Subcutaneous adipose tissue (tissue), 4 donors: ENCODE data around the gene GPR142. TPM values are rescaled to one million over a fixed set of nuclear protein-coding genes. Genes with fewer than 3 reads are reported as not detected.

ENCODE experiments used
- total RNA-seq, 4 donors: library from RNA; depleted of rRNA; stranded (reverse); fragments of >200 nt; gene quantifications; one replicate each; pipeline ENCODE4 v1.1.0, GENCODE V29; 2016
- TF ChIP-seq, protein P1 (sequence below): fragments of 450-650 bp; IDR thresholded peaks from one replicate; pipeline ENCODE4 v1.5.1; 2016; ENCODE audit warnings: low read depth, mild to moderate bottlenecking, control low read depth, antibody characterized with exemption, moderate library complexity

Gene GPR142
- total RNA-seq, 4 donors from 2014 or later: 0.22 TPM; not detected in 3

DNA sequence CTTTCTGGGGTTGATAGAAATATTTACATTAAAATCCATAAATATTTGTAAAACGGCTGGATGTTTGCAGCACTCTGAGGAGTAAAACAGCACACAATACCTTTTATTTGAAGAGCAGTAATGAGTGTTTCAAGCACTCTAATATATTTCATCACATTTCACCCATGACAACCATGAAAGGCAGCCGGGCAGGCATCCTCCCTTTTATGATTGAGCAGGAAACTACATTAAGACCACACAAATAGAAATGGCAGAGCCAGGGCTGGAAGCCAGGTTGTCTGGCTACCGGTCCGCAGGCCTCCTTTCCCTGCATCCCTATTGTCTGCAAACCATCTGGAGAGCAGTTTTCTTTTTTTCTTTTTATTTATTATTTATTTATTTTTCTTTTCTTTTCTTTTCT, 41.5 kb downstream of the GPR142 start:
- TF ChIP-seq, protein P1, sequence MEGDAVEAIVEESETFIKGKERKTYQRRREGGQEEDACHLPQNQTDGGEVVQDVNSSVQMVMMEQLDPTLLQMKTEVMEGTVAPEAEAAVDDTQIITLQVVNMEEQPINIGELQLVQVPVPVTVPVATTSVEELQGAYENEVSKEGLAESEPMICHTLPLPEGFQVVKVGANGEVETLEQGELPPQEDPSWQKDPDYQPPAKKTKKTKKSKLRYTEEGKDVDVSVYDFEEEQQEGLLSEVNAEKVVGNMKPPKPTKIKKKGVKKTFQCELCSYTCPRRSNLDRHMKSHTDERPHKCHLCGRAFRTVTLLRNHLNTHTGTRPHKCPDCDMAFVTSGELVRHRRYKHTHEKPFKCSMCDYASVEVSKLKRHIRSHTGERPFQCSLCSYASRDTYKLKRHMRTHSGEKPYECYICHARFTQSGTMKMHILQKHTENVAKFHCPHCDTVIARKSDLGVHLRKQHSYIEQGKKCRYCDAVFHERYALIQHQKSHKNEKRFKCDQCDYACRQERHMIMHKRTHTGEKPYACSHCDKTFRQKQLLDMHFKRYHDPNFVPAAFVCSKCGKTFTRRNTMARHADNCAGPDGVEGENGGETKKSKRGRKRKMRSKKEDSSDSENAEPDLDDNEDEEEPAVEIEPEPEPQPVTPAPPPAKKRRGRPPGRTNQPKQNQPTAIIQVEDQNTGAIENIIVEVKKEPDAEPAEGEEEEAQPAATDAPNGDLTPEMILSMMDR: no peak

DNA sequence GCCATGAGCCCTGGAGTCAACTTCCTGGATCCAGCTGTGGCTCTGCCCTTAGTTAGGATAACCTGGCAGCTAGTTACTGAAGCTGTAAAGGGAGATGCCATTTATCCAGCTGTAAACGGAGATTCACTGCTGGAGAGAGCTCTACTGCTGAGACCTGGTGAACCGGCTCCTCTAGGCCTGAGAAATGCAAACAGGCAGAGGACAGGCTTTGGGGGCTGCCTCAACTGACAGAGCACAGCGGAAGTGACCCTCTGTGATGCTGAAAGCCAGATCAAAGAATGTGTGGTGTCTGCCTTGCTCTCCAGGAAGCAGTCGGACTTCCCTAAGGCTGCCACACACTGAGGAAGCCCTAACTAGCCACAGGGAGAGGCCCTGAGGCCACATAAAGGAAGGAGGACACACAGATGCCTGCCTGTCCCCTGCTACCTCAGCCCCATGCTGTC, 42.7 kb downstream of the GPR142 start:
- TF ChIP-seq, protein P1: no peak

DNA sequence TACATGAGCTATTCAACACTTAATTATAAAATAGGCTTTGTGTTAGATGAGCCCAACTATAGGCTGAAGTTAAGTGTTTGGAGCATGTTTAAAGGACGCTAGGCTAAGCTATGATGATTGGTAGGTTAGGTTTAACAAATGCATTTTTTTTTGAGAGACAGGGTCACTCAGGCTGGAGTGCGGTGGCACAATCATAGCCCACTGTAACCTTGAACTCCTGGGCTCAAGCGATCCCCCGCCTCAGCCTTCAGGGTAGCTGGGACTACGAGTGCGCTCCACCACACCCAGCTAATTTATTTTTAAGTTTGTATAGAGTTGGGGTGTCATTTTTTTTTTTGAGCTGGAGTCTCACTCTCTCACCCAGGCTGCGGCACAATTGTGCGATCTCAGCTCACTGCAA, 45.3 kb downstream of the GPR142 start:
- TF ChIP-seq, protein P1: no peak

- TF ChIP-seq, protein P1: no peak
These were observed 46.2 kb downstream of the GPR142 start for GRCh38 chr17:74413491-74413890.

GRCh38 chr17:74414510-74414909, 47.2 kb downstream of the GPR142 start:
- TF ChIP-seq, protein P1: no peak

- TF ChIP-seq, protein P1: no peak
These were observed 48.5 kb downstream of the GPR142 start for GRCh38 chr17:74415608-74416396.

- TF ChIP-seq, protein P1: no peak
These were observed 50.1 kb downstream of the GPR142 start for GRCh38 chr17:74417178-74418045.
